GM21423 (cell line): ENCODE measurements around the gene SLC22A15.
A peak's percentile ranks its signal among the peaks of the same experiment; 100 is the strongest.
"Not testable (repeated sequence)": the region's sequence is repeated elsewhere in the genome, so short reads cannot be mapped to it uniquely, and the experiment has no call there.

ENCODE experiments used
- ATAC-seq: cut with Tn5 transposase; IDR thresholded peaks from one replicate; pipeline ENCODE4 v1.9.1; 2021; ENCODE audit warnings: mild to moderate bottlenecking, moderate library complexity; ENCODE audit not compliant: unreplicated experiment

SLC22A15 gene

DNA sequence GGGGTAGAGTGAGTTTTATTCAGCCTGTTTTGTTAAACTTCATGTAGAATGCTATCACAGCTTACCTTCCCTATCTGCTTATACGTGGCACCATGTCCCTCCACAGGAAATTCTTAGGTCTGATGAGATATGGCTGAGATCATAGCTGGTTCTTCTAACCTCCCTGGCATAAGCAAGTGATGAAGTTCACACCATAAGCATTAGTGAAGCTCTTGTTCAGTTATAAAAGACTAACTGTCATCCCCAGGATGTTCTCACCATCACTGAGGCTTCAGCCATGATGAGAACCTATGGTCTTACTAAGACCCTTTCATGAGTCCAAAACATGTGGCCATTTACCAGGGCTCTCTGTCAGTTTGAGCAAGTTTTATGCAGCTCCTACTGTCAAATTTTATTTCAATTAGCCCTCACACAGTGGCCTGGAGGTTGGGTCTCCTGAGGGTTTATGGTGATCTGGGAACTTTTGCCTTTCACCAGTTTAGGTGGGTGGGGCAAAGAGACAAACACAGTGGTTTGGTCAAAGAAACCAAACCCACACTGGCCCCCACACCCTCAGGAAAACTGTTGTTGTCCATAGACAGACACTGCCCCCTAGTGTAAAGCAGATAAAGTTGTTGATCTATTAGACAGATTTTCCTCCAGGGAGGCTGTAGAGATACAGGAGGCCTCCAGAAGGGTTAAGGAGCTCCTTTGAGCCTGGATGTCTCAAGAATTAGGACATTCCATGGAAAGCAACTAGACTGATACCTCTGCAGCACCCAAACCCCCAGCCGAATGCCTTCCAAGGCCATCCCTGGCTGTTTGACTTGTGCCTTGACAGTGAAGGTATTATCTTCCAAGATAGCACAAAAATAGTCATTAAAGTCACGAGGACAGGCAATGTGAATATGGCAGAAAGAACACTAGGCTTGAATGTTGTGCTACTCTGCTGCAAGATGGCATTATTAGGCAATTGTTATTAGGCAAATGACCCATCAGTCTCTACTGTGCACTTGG, 5.0 kb downstream of the SLC22A15 start:
- ATAC-seq = peak; percentile 43

DNA sequence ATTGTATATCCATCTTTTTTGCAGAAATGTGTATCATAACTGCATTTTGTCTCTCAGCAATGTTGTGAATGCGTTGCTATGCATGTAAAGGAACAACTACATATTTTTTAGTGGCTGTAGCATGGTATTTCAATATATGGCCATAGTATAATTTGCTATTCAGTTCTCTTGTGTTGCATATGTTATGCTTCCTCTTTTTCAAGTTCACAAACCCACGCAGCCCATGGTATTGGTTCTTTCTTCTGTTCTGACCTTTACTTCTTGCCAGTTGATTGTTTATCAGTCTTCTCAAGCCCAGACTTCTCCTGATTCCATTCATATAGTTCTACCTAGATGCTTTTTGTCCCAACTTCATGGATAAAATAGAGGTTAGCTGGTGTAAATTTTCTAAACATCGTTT, 6.1 kb downstream of the SLC22A15 start:
- ATAC-seq = no peak

DNA sequence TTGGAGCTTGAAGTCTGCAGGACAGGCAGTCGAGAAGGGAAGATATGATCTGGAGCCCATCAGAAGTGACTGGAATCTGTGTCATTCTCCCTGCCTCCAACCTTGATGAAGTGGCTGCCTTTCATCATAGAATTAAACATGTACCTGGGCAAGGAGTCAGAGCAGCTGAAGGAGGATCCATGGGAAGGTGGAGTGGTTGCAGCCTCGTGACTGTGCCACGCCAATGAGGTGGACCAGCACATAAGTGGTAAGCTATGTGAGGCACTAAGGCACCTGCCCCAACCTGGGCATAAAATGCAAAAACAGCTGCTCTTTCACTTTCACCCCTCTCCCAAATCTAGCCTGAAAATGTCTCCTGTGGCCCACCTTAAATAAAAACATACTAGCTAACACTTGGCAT, 7.3 kb downstream of the SLC22A15 start:
- no peak for ATAC-seq

- ATAC-seq = no peak
These were observed 11.3 kb downstream of the SLC22A15 start for GRCh38 chr1:115987623-115988022.

DNA sequence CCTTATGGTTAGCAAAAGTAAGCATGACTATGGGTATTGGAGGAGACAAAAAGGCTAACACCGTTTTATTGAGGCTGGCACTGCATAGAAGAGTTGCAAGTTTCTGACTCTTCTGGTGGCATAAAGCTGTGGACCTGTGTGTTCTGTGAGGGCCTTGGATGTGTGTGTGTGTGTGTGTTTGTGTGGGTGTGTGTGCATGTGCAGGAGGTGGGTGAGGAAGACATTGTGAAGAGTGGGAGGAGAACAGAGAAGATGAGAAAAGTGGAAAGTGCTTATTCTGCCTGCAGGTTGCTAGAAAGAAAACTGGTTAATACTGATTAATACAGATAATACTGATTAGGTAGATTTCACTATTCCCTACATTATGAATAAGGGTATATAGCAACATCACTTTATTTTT, 12.6 kb downstream of the SLC22A15 start:
- ATAC-seq = no peak

GRCh38 chr1:115989699-115990098, 13.4 kb downstream of the SLC22A15 start:
- no peak for ATAC-seq

GRCh38 chr1:115991909-115992308, 15.6 kb downstream of the SLC22A15 start:
- no peak for ATAC-seq

GRCh38 chr1:115997921-115998320, 21.6 kb downstream of the SLC22A15 start:
- ATAC-seq = not testable (repeated sequence)

DNA sequence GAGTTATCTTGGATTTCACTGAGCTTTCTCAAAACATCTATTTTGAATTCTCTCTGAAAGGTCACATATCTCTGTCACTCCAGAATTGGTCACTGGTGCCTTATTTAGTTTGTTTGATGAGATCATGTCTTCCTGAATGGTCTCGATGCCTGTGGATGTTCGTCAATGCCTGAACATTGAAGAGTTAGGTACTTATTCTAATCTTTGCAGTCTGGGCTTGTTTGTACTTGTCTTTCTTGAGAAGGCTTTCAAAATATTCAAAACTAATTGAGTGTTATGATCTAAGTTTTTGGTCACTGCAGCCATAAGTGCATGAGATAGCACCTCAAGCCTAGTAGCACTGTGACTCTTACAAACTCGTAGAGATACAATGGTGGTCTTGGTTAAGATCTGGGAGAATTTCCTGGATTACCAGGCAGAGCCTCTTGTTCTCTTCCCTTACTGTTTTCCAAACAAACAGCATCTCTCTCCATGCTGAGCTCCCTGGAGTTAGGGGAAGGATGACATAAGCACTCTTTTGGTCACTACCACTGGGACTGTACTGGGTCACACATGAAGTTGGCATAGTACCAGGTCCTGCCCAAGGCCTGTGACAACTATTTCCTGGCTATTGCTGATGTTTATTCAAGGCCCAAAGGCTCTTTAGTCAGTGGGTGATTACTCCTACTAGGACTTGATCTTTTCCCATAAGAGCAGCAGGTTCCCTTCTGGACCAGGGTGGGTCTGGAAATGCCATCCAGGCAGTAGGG, 25.6 kb downstream of the SLC22A15 start:
- ATAC-seq = no peak

- no peak for ATAC-seq
These were observed 26.6 kb downstream of the SLC22A15 start for GRCh38 chr1:116002781-116003420.

GRCh38 chr1:116003823-116004222, 27.5 kb downstream of the SLC22A15 start:
- no peak for ATAC-seq

DNA sequence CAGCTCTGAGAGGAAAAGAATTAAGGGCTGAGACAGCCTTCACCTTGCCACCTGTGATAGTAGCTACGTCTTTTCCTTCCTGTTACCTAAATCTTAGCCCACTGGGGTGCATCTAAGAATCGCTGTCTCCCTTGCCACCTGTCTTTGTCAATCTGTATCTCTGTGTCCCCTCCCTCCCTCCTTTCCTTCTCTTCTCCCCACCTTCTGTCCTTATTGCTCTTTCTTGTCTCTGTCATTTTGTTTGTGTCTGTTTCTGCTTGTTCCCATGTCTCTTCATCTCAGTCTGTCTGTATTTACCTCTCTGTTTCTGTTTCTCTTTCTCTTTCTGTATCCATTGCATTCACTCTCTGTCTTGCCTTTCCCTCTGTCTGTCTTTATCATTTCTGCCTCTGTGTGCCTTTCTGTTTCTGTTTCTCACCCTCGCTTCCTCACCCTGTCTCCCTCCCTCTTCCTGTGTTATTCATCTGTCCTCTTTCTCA, 30.2 kb downstream of the SLC22A15 start:
- ATAC-seq = peak; percentile 94

- no peak for ATAC-seq
These were observed 32.5 kb downstream of the SLC22A15 start for GRCh38 chr1:116008656-116009390.

DNA sequence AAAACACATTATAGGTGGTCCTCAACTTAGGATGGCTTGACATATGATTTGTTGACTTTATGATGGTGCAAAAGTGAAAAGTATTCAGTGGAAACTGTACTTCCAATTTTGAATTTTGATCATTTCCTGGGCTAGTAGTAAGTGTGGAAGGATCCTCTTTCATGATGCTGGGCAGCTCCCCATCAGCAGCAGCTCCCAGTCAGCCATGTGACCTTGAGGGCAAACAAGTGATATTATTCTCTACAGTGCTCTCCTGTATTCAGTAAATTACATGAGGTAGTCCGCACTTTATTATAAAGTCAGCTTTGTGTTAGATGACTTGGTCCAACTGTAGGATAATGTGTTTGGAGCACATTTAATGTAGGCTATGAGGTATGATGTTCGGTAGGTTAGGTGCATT, 36.4 kb downstream of the SLC22A15 start:
- ATAC-seq = no peak

- no peak for ATAC-seq
These were observed 39.4 kb downstream of the SLC22A15 start for GRCh38 chr1:116015679-116016078.

DNA sequence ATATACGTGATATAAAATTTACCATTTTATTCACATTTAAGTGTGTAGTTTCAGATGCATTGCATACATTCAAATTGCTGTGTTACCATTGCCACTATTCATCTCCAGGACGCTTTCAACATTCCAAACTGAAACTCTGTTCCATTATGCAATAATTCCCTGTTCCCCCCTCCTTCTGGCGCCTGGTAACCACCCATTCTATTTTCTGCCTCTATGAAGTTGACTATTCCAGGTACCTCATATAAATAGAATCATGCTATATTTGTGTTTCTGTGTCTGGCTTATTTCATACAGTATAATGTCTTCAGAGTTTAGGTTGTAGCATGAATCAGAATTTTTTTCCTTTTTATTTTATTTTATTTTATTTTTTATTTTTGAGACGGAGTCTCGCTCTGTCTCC, 41.7 kb downstream of the SLC22A15 start:
- ATAC-seq = no peak

DNA sequence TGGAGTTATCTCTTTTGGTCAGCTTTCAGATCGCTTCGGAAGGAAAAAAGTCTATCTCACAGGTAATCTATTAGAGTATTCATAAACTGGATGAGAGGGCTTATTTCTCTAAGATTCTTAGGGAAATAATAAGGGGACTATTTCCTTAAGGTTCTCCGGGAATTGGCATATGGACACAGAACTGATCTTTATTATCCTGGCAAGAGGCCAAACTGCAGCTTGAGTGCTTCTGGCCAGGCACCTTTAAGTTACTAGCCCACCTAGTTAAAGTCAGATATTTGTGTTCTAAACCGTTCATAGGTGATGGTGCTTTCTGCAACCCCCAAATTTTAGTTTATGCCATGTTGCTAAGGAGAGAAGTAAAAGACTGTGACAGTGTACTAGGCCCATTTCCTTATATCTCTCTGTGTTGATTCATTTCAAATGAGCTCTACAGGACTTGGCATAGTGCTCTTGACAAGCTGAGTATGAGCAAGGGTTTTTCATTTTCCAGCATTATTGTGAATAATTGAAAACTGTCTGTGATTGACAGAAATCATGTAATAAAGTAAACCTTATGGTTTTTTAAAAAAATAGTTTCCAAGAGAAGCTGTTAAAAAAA, 43.4 kb downstream of the SLC22A15 start:
- no peak for ATAC-seq

- peak; percentile 74 for ATAC-seq
These were observed 44.5 kb downstream of the SLC22A15 start for GRCh38 chr1:116020668-116021272.

DNA sequence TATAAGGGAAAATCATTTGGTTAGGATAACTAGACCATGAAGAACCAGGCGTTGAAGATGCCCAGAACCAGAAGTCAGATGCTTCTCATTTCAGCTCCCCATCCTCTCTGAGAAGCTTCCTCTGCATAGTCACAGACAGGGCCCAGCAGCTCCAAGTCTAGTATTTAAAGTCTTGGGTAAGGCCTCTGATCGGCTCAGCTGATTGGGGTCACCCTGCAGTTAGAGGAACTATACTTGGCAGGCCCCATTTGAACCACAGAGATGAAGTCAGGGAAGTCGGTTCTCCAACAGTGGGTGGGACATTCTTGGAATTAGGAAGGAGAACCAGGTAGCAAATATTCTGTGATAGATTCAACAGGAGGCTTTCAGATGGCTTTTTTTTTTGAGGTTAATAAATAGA, 48.3 kb downstream of the SLC22A15 start:
- ATAC-seq = no peak

GRCh38 chr1:116026631-116027030, 50.3 kb downstream of the SLC22A15 start:
- ATAC-seq = no peak
